A549 (cell line): Measurements from ENCODE around the gene MADCAM1. TPM values are rescaled to one million over a fixed set of nuclear protein-coding genes. Genes with fewer than 3 reads are reported as not detected.

Experiments used
- ATAC-seq, 2 experiments: fragments of 200-7000 bp in 1 of 2; fragments of >200 bp in 1 of 2; cut with Nextera tagmentation in 1 of 2; cut with Tn5 transposase in 1 of 2; 3 replicates each; pipeline versions ENCODE4 v1.8.0 to v1.9.1; 2018 to 2020; ENCODE audit warnings: mild to moderate bottlenecking in 1 of 2, moderate library complexity in 1 of 2
- CTCF ChIA-PET: fragments of 300-600 bp; sonication (Branson Sonifier 250); formaldehyde crosslinking; extraction: SDS; loops from one replicate; lab custom pipeline; 2021; ENCODE audit warnings: antibody characterized with exemption, inconsistent platforms; lab: Yijun Ruan, JAX
- POLR2A ChIA-PET: fragments of 350-600 bp; formaldehyde crosslinking; extraction: SDS; loops from one replicate; lab custom pipeline; 2021; ENCODE audit warnings: antibody characterized with exemption, inconsistent platforms; lab: Yijun Ruan, JAX
- DNase-seq, 2 experiments: peaks; one replicate each; pipeline versions ENCODE4 v3.0.0 to v3.0.0-alpha.2; 2011 to 2016; ENCODE audit warnings: low read depth in 1 of 2, low spot score in 1 of 2
- FAIRE-seq: peaks from 2 replicates; lab custom pipeline; 2011; peaks lifted over from hg19 to GRCh38; lab: Jason Lieb, UNC
- H3K27ac ChIP-seq, 2 experiments: fragments of >200 bp; sonication (Bioruptor Twin); formaldehyde crosslinking; 3 replicates each; pipeline ENCODE4 v1.5.1; 2016 to 2017
- H3K4me1 ChIP-seq: fragments of >200 bp; sonication (Bioruptor Twin); formaldehyde crosslinking; 3 replicates; pipeline ENCODE4 v1.6.1; 2016
- H3K4me2 ChIP-seq: fragments of >200 bp; sonication (Bioruptor Twin); formaldehyde crosslinking; 3 replicates; pipeline ENCODE4 v1.6.1; 2016
- H3K4me3 ChIP-seq: fragments of >200 bp; sonication (Bioruptor Twin); formaldehyde crosslinking; 3 replicates; pipeline ENCODE4 v1.5.1; 2016
- H3K9me3 ChIP-seq: fragments of >200 bp; sonication (Bioruptor Twin); formaldehyde crosslinking; 3 replicates; pipeline ENCODE4 v1.6.1; 2016
- EHF ChIP-seq: fragments of 250-450 bp; sonication (Bioruptor Pico); IDR thresholded peaks from 2 replicates; pipeline ENCODE4 v1.5.0; 2020; ENCODE audit warnings: mild to moderate bottlenecking
- ESRRA ChIP-seq: fragments of 150-350 bp; IDR thresholded peaks from 2 replicates; pipeline ENCODE4 v1.6.1; 2014; ENCODE audit warnings: mild to moderate bottlenecking, low read length, borderline replicate concordance
- FOSL2 ChIP-seq, 2 experiments: fragments of 450-650 bp in 1 of 2; fragments of >200 bp in 1 of 2; sonication (Bioruptor Twin) in 1 of 2; formaldehyde crosslinking; IDR thresholded peaks; 2 replicates each; pipeline versions ENCODE4 v1.5.0 to v1.6.1; 2016 to 2020; ENCODE audit warnings: mild to moderate bottlenecking in 1 of 2, moderate library complexity in 1 of 2
- FOXS1 ChIP-seq: fragments of 250-450 bp; sonication (Bioruptor Pico); IDR thresholded peaks from 2 replicates; pipeline ENCODE4 v1.5.0; 2020; ENCODE audit warnings: mild to moderate bottlenecking, moderate library complexity
- HDAC2 ChIP-seq: fragments of 200-600 bp; sonication (generic); IDR thresholded peaks from 2 replicates; pipeline ENCODE4 v1.6.1; 2016
- HEYL ChIP-seq: fragments of 250-450 bp; sonication (Bioruptor Pico); IDR thresholded peaks from 2 replicates; pipeline ENCODE4 v1.8.0; 2021; ENCODE audit warnings: mild to moderate bottlenecking, moderate library complexity
- HOXB13 ChIP-seq: fragments of 250-450 bp; sonication (Bioruptor Pico); IDR thresholded peaks from 2 replicates; pipeline ENCODE4 v1.5.0; 2020; ENCODE audit warnings: low read depth, mild to moderate bottlenecking, moderate library complexity
- MYC ChIP-seq: IDR thresholded peaks from 2 replicates; pipeline ENCODE4 v1.6.1; 2012; ENCODE audit warnings: mild to moderate bottlenecking, inconsistent platforms, low read length, improper control_type of control experiment, borderline replicate concordance
- NFE2L2 ChIP-seq: fragments of 150-350 bp; conservative IDR thresholded peaks from 2 replicates; pipeline ENCODE4 v1.6.1; 2014; ENCODE audit warnings: low read length
- NPAS2 ChIP-seq: fragments of 250-450 bp; sonication (Bioruptor Pico); IDR thresholded peaks from 2 replicates; pipeline ENCODE4 v1.8.0; 2022; ENCODE audit warnings: mild to moderate bottlenecking, moderate library complexity, borderline replicate concordance
- PHF8 ChIP-seq: fragments of 200-600 bp; sonication (generic); IDR thresholded peaks from 2 replicates; pipeline ENCODE4 v1.6.1; 2016; ENCODE audit warnings: low read depth, mild to moderate bottlenecking, antibody characterized with exemption, moderate library complexity, borderline replicate concordance
- POLR2AphosphoS2 ChIP-seq: conservative IDR thresholded peaks from 2 replicates; pipeline ENCODE4 v1.6.1; 2012; ENCODE audit warnings: low read length, improper control_type of control experiment, inconsistent platforms
- RFX5 ChIP-seq: fragments of 450-650 bp; IDR thresholded peaks from 2 replicates; pipeline ENCODE4 v1.7.1; 2014; ENCODE audit warnings: antibody characterized with exemption, mild to moderate bottlenecking, moderate library complexity
- RNF2 ChIP-seq: fragments of 200-600 bp; sonication (generic); IDR thresholded peaks from 2 replicates; pipeline ENCODE4 v1.6.1; 2016; ENCODE audit warnings: low read depth, mild to moderate bottlenecking, antibody characterized with exemption, moderate library complexity, borderline replicate concordance
- SMC3 ChIP-seq: fragments of >200 bp; sonication (Bioruptor Twin); formaldehyde crosslinking; IDR thresholded peaks from 3 replicates; pipeline ENCODE4 v1.6.1; 2018; ENCODE audit warnings: inconsistent platforms
- TFCP2L1 ChIP-seq: fragments of 250-450 bp; sonication (Bioruptor Pico); IDR thresholded peaks from 2 replicates; pipeline ENCODE4 v1.5.0; 2021; ENCODE audit warnings: mild to moderate bottlenecking
- ZC3H11A ChIP-seq: fragments of 450-650 bp; IDR thresholded peaks from 2 replicates; pipeline ENCODE4 v1.6.1; 2014; ENCODE audit warnings: antibody characterized with exemption, mild to moderate bottlenecking
- ZNF302 ChIP-seq: fragments of 250-450 bp; sonication (Bioruptor Pico); IDR thresholded peaks from 2 replicates; pipeline ENCODE4 v1.9.0; 2021; ENCODE audit warnings: inconsistent platforms, mild to moderate bottlenecking, moderate library complexity
- WGBS: methylation state at CpG from one replicate; pipeline ENCODE4 v1.1.6; 2017; ENCODE audit errors: missing lambda C conversion rate; 5-methylcytosine and 5-hydroxymethylcytosine counted together
- polyA plus RNA-seq, 4 experiments: library from polyadenylated mRNA; depleted of rRNA in 3 of 4; stranded (reverse); fragments of >200 nt; fragmentation: RNase III in 1 of 4; extraction: RNeasy Plus Mini Kit Qiagen cat#74134 plus additional on column Dnase treatment in 1 of 4; gene quantifications; 2 replicates in 3 of 4; 3 replicates in 1 of 4; pipeline ENCODE4 v1.2.3, GENCODE V29; 2011 to 2017
- TF ChIP-seq, protein P1 (sequence below): IDR thresholded peaks from 2 replicates; pipeline ENCODE4 v1.6.1; 2012
- TF ChIP-seq, protein P2 (sequence below): IDR thresholded peaks from 2 replicates; pipeline ENCODE4 v1.6.1; 2012
- TF ChIP-seq, protein P3 (sequence below): fragments of 250-450 bp; sonication (Bioruptor Pico); IDR thresholded peaks from 2 replicates; pipeline ENCODE4 v1.5.0; 2021; ENCODE audit warnings: mild to moderate bottlenecking, moderate library complexity, borderline replicate concordance

MADCAM1 gene
- polyA plus RNA-seq, 2 of the 4 experiments (the other 2 are of a cell fraction): 0.06 to 0.25 TPM

DNA sequence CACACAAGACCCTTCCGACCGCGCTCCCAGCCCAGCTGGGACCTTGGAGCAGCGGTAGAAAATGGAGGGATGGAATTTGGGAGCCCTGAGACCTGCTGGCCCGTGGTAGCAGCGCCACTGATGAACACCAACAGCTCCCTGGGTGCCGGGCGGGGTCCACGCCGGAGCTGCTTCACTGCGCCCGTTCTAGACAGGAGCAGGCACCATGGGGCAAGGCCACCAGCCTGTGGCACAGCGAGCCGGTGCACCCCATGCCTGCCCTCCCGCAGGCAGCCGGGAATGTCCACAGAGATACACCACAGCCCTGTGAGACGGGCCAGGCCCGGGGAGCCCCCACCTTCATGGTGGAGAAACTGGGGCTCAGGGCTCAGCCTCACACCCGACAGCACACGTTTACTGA is 25.6 kb upstream of the MADCAM1 start:
- WGBS: 78% methylated on average over 14 of the region's 20 CpGs
- FAIRE-seq (no peak), ATAC-seq (no peak)

DNA sequence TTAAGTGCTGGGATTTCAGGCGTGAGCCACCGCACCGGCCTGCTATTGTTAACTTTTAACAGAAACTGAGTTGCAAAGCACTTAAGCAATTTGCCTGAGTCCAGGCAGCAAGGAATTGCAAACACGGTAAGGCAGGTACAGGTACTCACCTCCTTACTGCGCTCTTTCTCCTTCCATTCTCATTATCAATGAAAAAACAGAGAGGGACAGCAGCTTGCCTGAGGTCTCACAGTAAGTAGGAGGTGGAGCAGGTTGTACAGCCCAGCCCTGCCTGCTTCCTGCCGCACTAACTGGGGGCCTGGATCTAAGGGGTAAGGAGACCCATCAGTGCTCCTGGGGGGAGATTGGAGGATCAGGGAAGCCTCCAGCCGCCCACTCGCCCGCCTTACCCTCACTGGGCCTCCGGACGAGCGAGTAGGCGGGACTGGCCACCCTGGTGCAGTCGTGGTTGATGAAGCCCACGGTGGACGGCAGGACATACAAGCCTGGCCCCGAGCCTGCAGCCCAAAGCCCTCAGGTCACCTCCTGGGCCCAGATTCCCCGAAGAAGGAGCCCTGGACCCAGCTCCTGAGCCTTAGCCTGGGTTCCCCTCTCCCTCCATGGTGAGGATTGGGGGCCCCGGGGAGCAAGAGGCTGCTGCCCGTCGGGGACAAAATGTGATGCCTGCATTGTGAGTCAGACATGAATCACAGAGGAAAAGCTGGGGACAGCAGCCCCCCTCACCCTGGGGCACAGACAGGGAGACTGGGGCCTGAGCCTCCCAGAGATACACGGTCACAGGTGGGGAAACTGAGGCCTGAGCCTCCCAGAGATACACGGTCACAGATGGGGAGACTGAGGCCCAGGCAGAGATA is 24.1 kb upstream of the MADCAM1 start:
- no peak for DNase-seq
- ATAC-seq: peak; percentile 15 to 34; a peak in 4 of 6 replicates
- CTCF ChIA-PET: no interaction called here
- H3K4me3 ChIP-seq: no peak overlapping the region
- H3K4me1 ChIP-seq: no peaks in the 10 kb centered on the region
- H3K4me2 ChIP-seq: no peak overlapping the region
- WGBS: 65% methylated on average over 16 of the region's 23 CpGs
- H3K9me3 ChIP-seq: no peaks in the 10 kb centered on the region
- TF ChIP-seq TFCP2L1 (CRISPR knock-in tag) (no peak), EHF (CRISPR knock-in tag) (no peak), ESRRA (no peak), PHF8 (no peak)
- no peak for FAIRE-seq
- H3K27ac ChIP-seq: no peak overlapping the region
- POLR2A ChIA-PET: no interaction called here

More for the DNA sequence above, 25.6 kb upstream of the MADCAM1 start:
- no peak for DNase-seq
- no peaks in the 10 kb centered on the region for H3K4me1 ChIP-seq
- H3K4me2 ChIP-seq: no peak overlapping the region
- TF ChIP-seq, protein P1, sequence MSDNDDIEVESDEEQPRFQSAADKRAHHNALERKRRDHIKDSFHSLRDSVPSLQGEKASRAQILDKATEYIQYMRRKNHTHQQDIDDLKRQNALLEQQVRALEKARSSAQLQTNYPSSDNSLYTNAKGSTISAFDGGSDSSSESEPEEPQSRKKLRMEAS: no peak
- TF ChIP-seq POLR2AphosphoS2: no peak
- TF ChIP-seq, protein P2, sequence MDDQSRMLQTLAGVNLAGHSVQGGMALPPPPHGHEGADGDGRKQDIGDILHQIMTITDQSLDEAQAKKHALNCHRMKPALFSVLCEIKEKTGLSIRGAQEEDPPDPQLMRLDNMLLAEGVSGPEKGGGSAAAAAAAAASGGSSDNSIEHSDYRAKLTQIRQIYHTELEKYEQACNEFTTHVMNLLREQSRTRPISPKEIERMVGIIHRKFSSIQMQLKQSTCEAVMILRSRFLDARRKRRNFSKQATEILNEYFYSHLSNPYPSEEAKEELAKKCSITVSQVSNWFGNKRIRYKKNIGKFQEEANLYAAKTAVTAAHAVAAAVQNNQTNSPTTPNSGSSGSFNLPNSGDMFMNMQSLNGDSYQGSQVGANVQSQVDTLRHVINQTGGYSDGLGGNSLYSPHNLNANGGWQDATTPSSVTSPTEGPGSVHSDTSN: no peak
- TF ChIP-seq ZC3H11A: no peak
- no peak for TF ChIP-seq HOXB13
- no peak for TF ChIP-seq RNF2
- no peak for TF ChIP-seq EHF (CRISPR knock-in tag)
- no peak for TF ChIP-seq HEYL
- TF ChIP-seq, protein P3, sequence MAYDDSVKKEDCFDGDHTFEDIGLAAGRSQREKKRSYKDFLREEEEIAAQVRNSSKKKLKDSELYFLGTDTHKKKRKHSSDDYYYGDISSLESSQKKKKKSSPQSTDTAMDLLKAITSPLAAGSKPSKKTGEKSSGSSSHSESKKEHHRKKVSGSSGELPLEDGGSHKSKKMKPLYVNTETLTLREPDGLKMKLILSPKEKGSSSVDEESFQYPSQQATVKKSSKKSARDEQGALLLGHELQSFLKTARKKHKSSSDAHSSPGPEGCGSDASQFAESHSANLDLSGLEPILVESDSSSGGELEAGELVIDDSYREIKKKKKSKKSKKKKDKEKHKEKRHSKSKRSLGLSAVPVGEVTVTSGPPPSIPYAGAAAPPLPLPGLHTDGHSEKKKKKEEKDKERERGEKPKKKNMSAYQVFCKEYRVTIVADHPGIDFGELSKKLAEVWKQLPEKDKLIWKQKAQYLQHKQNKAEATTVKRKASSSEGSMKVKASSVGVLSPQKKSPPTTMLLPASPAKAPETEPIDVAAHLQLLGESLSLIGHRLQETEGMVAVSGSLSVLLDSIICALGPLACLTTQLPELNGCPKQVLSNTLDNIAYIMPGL: no peak
- TF ChIP-seq FOSL2 (IDR thresholded peaks at IDR 0.05): no peak
- no peak for TF ChIP-seq FOSL2 (CRISPR knock-in tag; IDR thresholded peaks at IDR 0.05)
- TF ChIP-seq FOXS1 (CRISPR knock-in tag): no peak
- no peak for TF ChIP-seq RFX5
- TF ChIP-seq ZNF302: no peak
- TF ChIP-seq, all 56 proteins: peak for 0
- POLR2A ChIA-PET: interaction anchor here (0.7 kb wide), 1 partner anchor 61 kb away, joined by 7 read pairs; no protein-coding TSS in a partner anchor
- no peak overlapping the region for H3K4me3 ChIP-seq
- CTCF ChIA-PET: interaction anchor here (1.7 kb wide), 1 partner anchor 9 kb away, joined by 4 read pairs; no protein-coding TSS in a partner anchor
- no peak overlapping the region for H3K27ac ChIP-seq
- H3K9me3 ChIP-seq: no peaks in the 10 kb centered on the region

DNA sequence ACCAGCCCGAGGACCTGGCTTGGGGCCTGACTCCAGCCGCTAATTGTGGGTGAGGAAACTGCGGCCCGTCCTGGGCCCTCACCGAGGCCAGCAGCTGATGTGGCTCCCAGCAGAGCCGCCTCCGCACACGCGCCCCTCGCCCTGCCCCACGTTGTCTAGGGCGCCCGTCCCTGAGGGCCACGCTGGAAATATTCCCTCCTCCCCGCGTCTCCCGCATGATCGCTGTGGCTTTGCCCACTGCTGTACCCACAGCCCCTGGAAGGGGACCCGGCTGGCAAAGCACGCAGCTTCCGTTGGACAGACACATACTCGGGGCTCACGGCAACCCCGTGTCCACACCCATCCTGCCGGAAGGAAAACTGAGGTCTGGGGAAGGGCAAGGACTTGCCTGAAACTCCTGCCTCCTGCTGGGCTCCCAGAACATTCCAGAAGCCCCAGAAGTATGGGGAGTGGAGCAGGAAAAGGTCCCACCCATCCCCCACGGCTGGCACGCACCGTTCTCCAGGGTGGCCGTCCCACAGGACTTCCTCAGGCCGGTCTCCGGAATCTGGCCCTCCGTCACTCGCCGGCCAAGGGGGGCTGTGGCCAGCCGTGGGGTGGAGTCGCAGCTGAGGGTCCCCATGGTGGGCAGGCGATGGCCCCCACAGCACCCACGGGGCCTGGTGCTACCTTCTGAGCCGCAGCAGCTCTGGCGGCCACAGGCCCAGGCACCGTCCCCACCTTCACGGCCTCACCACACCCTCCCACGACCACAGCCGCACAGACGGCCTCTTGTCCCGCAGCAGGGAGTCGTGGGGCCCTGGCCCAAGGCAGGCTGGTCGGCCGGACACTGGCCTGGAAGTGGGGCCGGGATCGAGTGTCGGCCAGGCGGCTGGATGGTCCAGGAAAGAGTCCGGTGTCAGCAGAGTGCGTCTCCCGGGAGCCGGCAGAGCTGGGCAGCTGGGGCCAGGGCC is 21.9 kb upstream of the MADCAM1 start:
- no peak overlapping the region for H3K4me2 ChIP-seq
- WGBS: 80% methylated on average over 22 of the region's 57 CpGs
- TF ChIP-seq FOXS1 (CRISPR knock-in tag) (no peak), HDAC2 (no peak), ZNF302 (no peak), EHF (CRISPR knock-in tag) (no peak), NPAS2 (CRISPR knock-in tag) (no peak), RFX5 (no peak), NFE2L2 (no peak), ESRRA (no peak), SMC3 (no peak), MYC (no peak)
- TF ChIP-seq, protein P1: no peak
- TF ChIP-seq, all 56 proteins: peak for 0
- H3K27ac ChIP-seq: no peak overlapping the region
- ATAC-seq (peak; percentile 39 to 44; a peak in 4 of 6 replicates), FAIRE-seq (no peak), DNase-seq (no peak)
- POLR2A ChIA-PET: no interaction called here
- no peaks in the 10 kb centered on the region for H3K4me1 ChIP-seq
- CTCF ChIA-PET: no interaction called here
- H3K9me3 ChIP-seq: no peaks in the 10 kb centered on the region
- H3K4me3 ChIP-seq: no peak overlapping the region
